A673 (cell line): ENCODE results near the gene DCHS2. TPM values are rescaled to one million over a fixed set of nuclear protein-coding genes. Genes with fewer than 3 reads are reported as not detected.

ENCODE experiments used
- BruUV-seq: library from RNA; stranded (reverse); fragments of 400-500 nt; replicated peaks from 2 replicates; lab custom pipeline; 2021; lab: Mats Ljungman, UMichigan
- CTCF ChIA-PET: fragments of 300-600 bp; sonication (Branson Sonifier 250); formaldehyde crosslinking; loops from one replicate; lab custom pipeline; 2022; ENCODE audit warnings: antibody characterized with exemption; lab: Charles Lee
- POLR2A ChIA-PET: fragments of 300-600 bp; sonication (Branson Sonifier 250); formaldehyde crosslinking; loops from one replicate; lab custom pipeline; 2022; ENCODE audit warnings: antibody characterized with exemption; ENCODE audit not compliant: low non-redundant PET; lab: Charles Lee
- DNase-seq: peaks from one replicate; pipeline ENCODE4 v3.0.0-alpha.2; 2015; ENCODE audit warnings: low spot score
- H3K27ac ChIP-seq: fragments of 200-600 bp; sonication (generic); 2 replicates; pipeline ENCODE4 v1.5.1; 2016; ENCODE audit warnings: mixed run types, low read depth, mild to moderate bottlenecking, mixed read lengths, antibody characterized with exemption, low read length; ENCODE audit not compliant: poor library complexity, severe bottlenecking
- H3K27me3 ChIP-seq: fragments of 200-600 bp; sonication (generic); replicated peaks from 2 replicates; pipeline ENCODE4 v1.6.1; 2017; ENCODE audit warnings: mixed run types, low read depth, mild to moderate bottlenecking, mixed read lengths, antibody characterized with exemption, low read length; ENCODE audit not compliant: insufficient read depth, poor library complexity
- H3K36me3 ChIP-seq: fragments of 200-600 bp; sonication (generic); 2 replicates; pipeline ENCODE4 v1.6.1; 2016; ENCODE audit warnings: mixed run types, mild to moderate bottlenecking, mixed read lengths, antibody characterized with exemption, low read length; ENCODE audit not compliant: insufficient read depth, poor library complexity, severe bottlenecking
- H3K4me1 ChIP-seq: fragments of 200-600 bp; sonication (generic); 2 replicates; pipeline ENCODE4 v1.6.1; 2017; ENCODE audit warnings: mixed run types, mild to moderate bottlenecking, mixed read lengths, antibody characterized with exemption, low read length; ENCODE audit not compliant: insufficient read depth, poor library complexity, severe bottlenecking
- H3K4me3 ChIP-seq: fragments of 200-600 bp; sonication (generic); 2 replicates; pipeline ENCODE4 v1.5.1; 2016; ENCODE audit warnings: low read depth, mixed run types, mild to moderate bottlenecking, mixed read lengths, low read length; ENCODE audit not compliant: poor library complexity, severe bottlenecking
- H3K9me3 ChIP-seq: fragments of 200-600 bp; sonication (generic); 2 replicates; pipeline ENCODE4 v1.6.1; 2016; ENCODE audit warnings: mixed run types, low read depth, mild to moderate bottlenecking, mixed read lengths, antibody characterized with exemption, low read length; ENCODE audit not compliant: poor library complexity, severe bottlenecking
- CTCF ChIP-seq: fragments of 300-800, 200-600 bp; sonication (generic); conservative IDR thresholded peaks from 2 replicates; pipeline ENCODE4 v1.5.1; 2017; ENCODE audit warnings: low read depth, mild to moderate bottlenecking, antibody characterized with exemption, low read length, moderate library complexity, mixed read lengths
- EZH2 ChIP-seq: fragments of 200-600 bp; sonication (generic); IDR thresholded peaks from 2 replicates; pipeline ENCODE4 v1.6.1; 2017; ENCODE audit warnings: borderline replicate concordance, low read depth, mild to moderate bottlenecking, mixed read lengths, antibody characterized with exemption, low read length; ENCODE audit not compliant: poor library complexity, severe bottlenecking
- intact Hi-C: fragments of 100-400 bp; cut with micrococcal nuclease; formaldehyde crosslinking; loops from one replicate; pipeline ENCODE4 v1.10.0; 2022; ENCODE audit not compliant: unreplicated experiment
- total RNA-seq: library from RNA; stranded (reverse); gene quantifications from 2 replicates; pipeline ENCODE4 v1.2.3, GENCODE V29; 2021

The DCHS2 gene
- total RNA-seq, 1 experiment from 2014 or later = 0.58 TPM

- no peak for DNase-seq
- no peak for TF ChIP-seq EZH2
- no peak for TF ChIP-seq CTCF
- Histone ChIP-seq H3K9me3 (no peaks in the 10 kb centered on the region), H3K27ac (no peak overlapping the region), H3K4me1 (no peaks in the 10 kb centered on the region), H3K36me3 (no peaks in the 10 kb centered on the region), H3K4me3 (no peak overlapping the region), H3K27me3 (no peaks in the 10 kb centered on the region)
- no TSS peak for BruUV-seq
- POLR2A ChIA-PET = no interaction called here
- CTCF ChIA-PET = no interaction called here
- intact Hi-C loops = no loop called here
Observed at GRCh38 chr4:154464654-154465053, 26.9 kb downstream of the DCHS2 start.

- Histone ChIP-seq H3K27me3 (no peaks in the 10 kb centered on the region), H3K27ac (no peak overlapping the region), H3K36me3 (no peaks in the 10 kb centered on the region), H3K4me1 (no peaks in the 10 kb centered on the region), H3K4me3 (no peak overlapping the region), H3K9me3 (no peaks in the 10 kb centered on the region)
- TF ChIP-seq EZH2 (no peak), CTCF (no peak)
- ChIA-PET CTCF (no interaction called here), POLR2A (no interaction called here)
- DNase-seq = no peak
- intact Hi-C loops = no loop called here
- no TSS peak for BruUV-seq
Observed at GRCh38 chr4:154462081-154462810, 29.4 kb downstream of the DCHS2 start.

DNA sequence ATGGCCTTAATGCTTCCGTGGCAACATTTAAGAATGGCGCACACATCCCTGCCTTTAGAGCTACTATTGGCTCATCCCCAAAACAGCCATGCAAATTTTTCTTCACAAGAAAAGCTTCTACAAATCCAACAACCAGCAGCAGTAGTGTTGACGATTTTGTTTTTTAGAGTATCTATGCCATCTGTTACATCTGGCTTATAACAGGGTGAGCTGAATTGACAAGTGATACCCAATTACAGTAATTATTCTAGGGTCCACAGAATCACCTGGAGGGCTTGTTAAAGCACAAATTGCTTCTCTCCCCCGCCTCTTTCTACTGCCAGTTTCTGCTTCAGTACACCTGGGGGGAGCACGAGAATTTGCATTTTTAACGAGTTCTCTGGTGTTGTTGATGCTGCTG is 34.1 kb downstream of the DCHS2 start:
- BruUV-seq = no TSS peak
- H3K27ac ChIP-seq = no peak overlapping the region

More for the DNA sequence above, 34.1 kb downstream of the DCHS2 start:
- TF ChIP-seq CTCF (no peak), EZH2 (no peak)
- CTCF ChIA-PET = no interaction called here
- Histone ChIP-seq H3K4me3 (no peak overlapping the region), H3K27me3 (no peaks in the 10 kb centered on the region), H3K9me3 (no peaks in the 10 kb centered on the region), H3K4me1 (no peaks in the 10 kb centered on the region), H3K36me3 (no peaks in the 10 kb centered on the region)
- POLR2A ChIA-PET = no interaction called here
- intact Hi-C loops = no loop called here
- DNase-seq = no peak
